Spleen (tissue), 11 donors: ENCODE results near the gene SYNPO. TPM values are rescaled to one million over a fixed set of nuclear protein-coding genes. Genes with fewer than 3 reads are reported as not detected.

Source experiments
- DNase-seq: peaks from one replicate; pipeline ENCODE4 v3.0.0-alpha.2; 2020
- H3K27ac ChIP-seq, 8 donors: fragments of 200-600 bp; sonication (generic) in 7 of 8; 1 replicate in 4 of 8; 2 replicates in 4 of 8; pipeline versions ENCODE4 v1.5.0 to v1.8.0; 2016 to 2021; ENCODE audit warnings: inconsistent platforms in 4 of 8, mild to moderate bottlenecking in 4 of 8, moderate library complexity in 1 of 8
- H3K27me3 ChIP-seq, 7 donors: fragments of 200-600 bp; sonication (generic) in 6 of 7; replicated peaks in 1 of 7; 1 replicate in 4 of 7; 2 replicates in 3 of 7; pipeline versions ENCODE4 v1.5.0 to v1.8.0; 2016 to 2021; ENCODE audit warnings: inconsistent platforms in 3 of 7, mild to moderate bottlenecking in 1 of 7
- H3K36me3 ChIP-seq, 6 donors: fragments of 200-600 bp; sonication (generic) in 5 of 6; 1 replicate in 4 of 6; 2 replicates in 2 of 6; pipeline versions ENCODE4 v1.5.0 to v1.8.0; 2016 to 2021; ENCODE audit warnings: inconsistent platforms in 2 of 6
- H3K4me1 ChIP-seq, 6 donors: fragments of 200-600 bp; sonication (generic) in 5 of 6; 1 replicate in 3 of 6; 2 replicates in 3 of 6; pipeline versions ENCODE4 v1.5.0 to v1.8.0; 2016 to 2021; ENCODE audit warnings: inconsistent platforms in 3 of 6
- H3K4me3 ChIP-seq, 8 donors: fragments of 200-600 bp; sonication (generic) in 7 of 8; 1 replicate in 4 of 8; 2 replicates in 4 of 8; pipeline versions ENCODE4 v1.5.0 to v1.8.0; 2016 to 2021; ENCODE audit warnings: inconsistent platforms in 4 of 8, mild to moderate bottlenecking in 4 of 8, moderate library complexity in 2 of 8
- H3K9me3 ChIP-seq, 8 donors: fragments of 200-600 bp; sonication (generic) in 7 of 8; 1 replicate in 4 of 8; 2 replicates in 4 of 8; pipeline versions ENCODE4 v1.5.0 to v1.8.0; 2016 to 2021; ENCODE audit warnings: inconsistent platforms in 4 of 8
- CTCF ChIP-seq, 11 experiments: fragments of 200-600 bp in 7 of 11; fragments of 450-650 bp in 4 of 11; sonication (generic) in 4 of 11; IDR thresholded peaks in 8 of 11; conservative IDR thresholded peaks in 3 of 11; 1 replicate in 7 of 11; 2 replicates in 4 of 11; pipeline versions ENCODE4 v1.4.0 to v1.8.0; 2016 to 2021; ENCODE audit warnings: antibody characterized with exemption in 11 of 11, inconsistent platforms in 4 of 11, mild to moderate bottlenecking in 1 of 11
- POLR2A ChIP-seq, 3 donors: fragments of 450-650 bp; IDR thresholded peaks; one replicate each; pipeline ENCODE4 v1.5.1; 2017; ENCODE audit warnings: antibody characterized with exemption in 3 of 3, mild to moderate bottlenecking in 1 of 3
- POLR2AphosphoS5 ChIP-seq, 3 donors: sonication (generic); formaldehyde crosslinking; IDR thresholded peaks; one replicate each; pipeline ENCODE4 v1.5.1; 2017; ENCODE audit warnings: antibody characterized with exemption in 3 of 3
- WGBS, 5 donors: extraction: QIAGEN DNeasy Blood & Tissue Kit in 3 of 5; methylation state at CpG; one replicate each; pipeline versions ENCODE4 v1.1.5 to v1.1.7; 2013 to 2018; 5-methylcytosine and 5-hydroxymethylcytosine counted together
- intact Hi-C: fragments of 100-400 bp; cut with DNase I; formaldehyde crosslinking; loops from one replicate; pipeline ENCODE4 v1.15.0; 2023; ENCODE audit warnings: low total_unique reads
- polyA plus RNA-seq, 3 donors: library from polyadenylated mRNA; stranded (reverse); fragments of 200-250 nt; gene quantifications; one replicate each; pipeline ENCODE4 v1.2.1, GENCODE V29; 2013
- total RNA-seq, 7 donors: library from RNA; depleted of rRNA in 3 of 7; stranded (reverse); fragments of >200 nt in 3 of 7; fragmentation: NEBNext Ultra II Directional in 4 of 7; extraction: Animal tissue kit (Norgen Biotek cat#: 25700) in 4 of 7; gene quantifications; one replicate each; pipeline versions ENCODE4 v1.1.0 to v1.2.1, GENCODE V29; 2016 to 2021
- donor health status: healthy with polysubstance abuse.
- donor health status: DM: no; HTN: no; CAD: no; lungs with moderate emphysema.
- donor health status: DM: no; HTN: no; CAD: no.
- donor health status: Bipolar disorder and iron deficiency.
- donor health status: healthy.
- donor health status: DM: no; HTN: no; CAD: no.
- donor health status: DM: yes; HTN: yes; CAD: no.

SYNPO gene
- total and polyA plus RNA-seq, 10 donors: 6.9 to 133 (median 45.9) TPM

GRCh38 chr5:150644514-150644913 lies 4.1 kb downstream of the SYNPO start:
- H3K36me3 ChIP-seq: peaks cover 0 to 19% (median 10%) of the 10 kb centered on the region in 6 donors
- peak overlapping the region in 7 of 8 donors; percentile 9 to 89 (median 83) for H3K27ac ChIP-seq
- TF ChIP-seq POLR2A (IDR thresholded peaks at IDR 0.05) (no peak), POLR2AphosphoS5 (IDR thresholded peaks at IDR 0.05) (no peak), CTCF (IDR thresholded peaks at IDR 0.05 in 8 of 11, conservative IDR thresholded peaks at IDR 0.05 in 3 of 11) (no peak)
- no peaks in the 10 kb centered on the region for H3K9me3 ChIP-seq
- peaks cover 22 to 100% (median 56%) of the 10 kb centered on the region in 6 donors for H3K4me1 ChIP-seq
- WGBS, 5 donors: 49 to 69% (median 61%) methylated on average over 2 of the region's 2 CpGs
- no peak for DNase-seq
- H3K27me3 ChIP-seq: no peaks in the 10 kb centered on the region
- intact Hi-C loops: no loop called here
- no peak overlapping the region for H3K4me3 ChIP-seq

- intact Hi-C loops: no loop called here
- TF ChIP-seq POLR2AphosphoS5 (IDR thresholded peaks at IDR 0.05) (peak in 1 of 3 donors; percentile 65), POLR2A (IDR thresholded peaks at IDR 0.05) (no peak)
- H3K27me3 ChIP-seq: no peaks in the 10 kb centered on the region
- peaks cover 20 to 100% (median 58%) of the 10 kb centered on the region in 6 donors for H3K4me1 ChIP-seq
- H3K4me3 ChIP-seq: no peak overlapping the region
- DNase-seq: no peak
- no peaks in the 10 kb centered on the region for H3K9me3 ChIP-seq
- 65 to 74% (median 68%) methylated on average over 4 of the region's 4 CpGs for WGBS, 5 donors
- H3K36me3 ChIP-seq: peaks cover 0 to 25% (median 15%) of the 10 kb centered on the region in 6 donors
- peak overlapping the region in 7 of 8 donors; percentile 9 to 89 (median 83) for H3K27ac ChIP-seq
Measured at GRCh38 chr5:150645070-150645700, 4.7 kb downstream of the SYNPO start.

GRCh38 chr5:150647275-150648251 lies 7.1 kb downstream of the SYNPO start:
- Histone ChIP-seq H3K27ac (peak overlapping the region in 5 of 8 donors; percentile 28 to 61 (median 45)), H3K4me3 (no peak overlapping the region), H3K4me1 (peaks cover 24 to 100% (median 68%) of the 10 kb centered on the region in 6 donors), H3K36me3 (peaks cover 0 to 48% (median 20%) of the 10 kb centered on the region in 6 donors), H3K27me3 (no peaks in the 10 kb centered on the region), H3K9me3 (no peaks in the 10 kb centered on the region)
- TF ChIP-seq POLR2AphosphoS5 (IDR thresholded peaks at IDR 0.05) (peak in 2 of 3 donors; percentile 31 to 35), POLR2A (IDR thresholded peaks at IDR 0.05) (no peak)
- WGBS, 5 donors: 61 to 88% (median 78%) methylated on average over 24 to 25 of the region's 25 CpGs
- intact Hi-C loops: no loop called here
- no peak for DNase-seq

DNA sequence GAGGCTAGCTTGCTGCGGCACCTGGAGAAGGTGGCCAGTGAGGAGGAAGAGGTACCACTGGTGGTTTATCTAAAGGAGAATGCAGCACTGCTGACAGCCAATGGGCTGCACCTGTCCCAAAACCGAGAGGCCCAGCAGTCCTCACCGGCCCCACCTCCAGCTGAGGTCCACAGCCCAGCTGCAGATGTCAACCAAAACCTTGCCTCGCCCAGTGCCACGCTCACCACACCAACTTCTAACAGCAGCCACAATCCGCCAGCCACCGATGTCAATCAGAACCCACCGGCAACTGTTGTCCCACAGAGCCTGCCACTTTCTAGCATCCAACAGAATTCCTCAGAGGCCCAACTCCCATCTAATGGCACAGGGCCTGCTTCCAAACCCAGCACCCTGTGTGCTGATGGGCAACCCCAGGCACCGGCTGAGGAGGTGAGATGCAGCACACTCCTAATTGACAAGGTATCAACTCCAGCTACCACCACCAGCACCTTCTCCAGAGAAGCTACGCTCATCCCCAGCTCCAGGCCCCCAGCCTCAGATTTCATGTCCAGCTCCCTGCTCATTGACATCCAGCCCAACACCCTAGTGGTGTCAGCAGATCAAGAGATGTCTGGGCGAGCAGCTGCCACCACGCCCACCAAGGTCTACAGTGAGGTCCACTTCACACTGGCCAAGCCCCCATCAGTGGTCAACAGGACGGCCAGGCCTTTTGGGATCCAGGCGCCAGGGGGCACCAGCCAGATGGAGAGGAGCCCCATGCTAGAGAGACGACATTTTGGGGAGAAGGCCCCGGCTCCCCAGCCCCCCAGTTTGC lies 8.0 kb downstream of the SYNPO start:
- Histone ChIP-seq H3K36me3 (peaks cover 0 to 57% (median 22%) of the 10 kb centered on the region in 6 donors), H3K27ac (peak overlapping the region in 5 of 8 donors; percentile 36 to 66 (median 61)), H3K4me3 (no peak overlapping the region), H3K4me1 (peaks cover 16 to 100% (median 62%) of the 10 kb centered on the region in 6 donors), H3K27me3 (no peaks in the 10 kb centered on the region), H3K9me3 (no peaks in the 10 kb centered on the region)
- no peak for TF ChIP-seq CTCF (IDR thresholded peaks at IDR 0.05 in 8 of 11, conservative IDR thresholded peaks at IDR 0.05 in 3 of 11)
- TF ChIP-seq POLR2AphosphoS5 (IDR thresholded peaks at IDR 0.05): no peak
- no peak for TF ChIP-seq POLR2A (IDR thresholded peaks at IDR 0.05)
- intact Hi-C loops: no loop called here
- WGBS, 5 donors: 86 to 92% (median 91%) methylated on average over 13 to 16 of the region's 16 CpGs
- DNase-seq: no peak
